Tibial nerve (tissue), 4 donors: Measurements from ENCODE around the gene PAFAH1B1. TPM values are rescaled to one million over a fixed set of nuclear protein-coding genes. Genes with fewer than 3 reads are reported as not detected.

ENCODE experiments used
- DNase-seq, 2 donors: peaks; one replicate each; pipeline ENCODE4 v3.0.0-alpha.2; 2019; ENCODE audit warnings: low spot score in 2 of 2
- H3K27ac ChIP-seq, 4 donors: fragments of 200-600 bp; sonication (generic) in 3 of 4; one replicate each; pipeline ENCODE4 v1.5.1; 2017 to 2019; ENCODE audit warnings: mild to moderate bottlenecking in 1 of 4
- H3K27me3 ChIP-seq, 2 donors: fragments of 200-600 bp; sonication (generic) in 1 of 2; one replicate each; pipeline versions ENCODE4 v1.5.1 to v1.6.0; 2017 to 2019
- H3K36me3 ChIP-seq, 3 donors: fragments of 200-600 bp; sonication (generic); one replicate each; pipeline ENCODE4 v1.5.1; 2018 to 2019
- H3K4me1 ChIP-seq, 4 donors: fragments of 200-600 bp; sonication (generic) in 3 of 4; one replicate each; pipeline ENCODE4 v1.5.1; 2017 to 2019
- H3K4me3 ChIP-seq, 4 donors: fragments of 200-600 bp; sonication (generic) in 3 of 4; one replicate each; pipeline ENCODE4 v1.5.1; 2017 to 2019; ENCODE audit warnings: mild to moderate bottlenecking in 1 of 4, moderate library complexity in 1 of 4
- H3K9me3 ChIP-seq, 4 donors: fragments of 200-600 bp; sonication (generic) in 3 of 4; one replicate each; pipeline ENCODE4 v1.5.1; 2017 to 2019
- EP300 ChIP-seq, 2 donors: sonication (generic); formaldehyde crosslinking; IDR thresholded peaks; one replicate each; pipeline ENCODE4 v1.6.1; 2017; ENCODE audit warnings: antibody characterized with exemption in 2 of 2, mild to moderate bottlenecking in 1 of 2
- POLR2A ChIP-seq, 2 donors: fragments of 450-650 bp; IDR thresholded peaks; one replicate each; pipeline ENCODE4 v1.6.1; 2017; ENCODE audit warnings: antibody characterized with exemption in 2 of 2, mild to moderate bottlenecking in 2 of 2, moderate library complexity in 2 of 2
- whole genome bisulfite sequencing, 2 donors: methylation state at CpG; one replicate each; pipeline ENCODE4 v1.1.5; 2018; 5-methylcytosine and 5-hydroxymethylcytosine counted together
- total RNA-seq, 4 donors: library from RNA; depleted of rRNA; stranded (reverse); fragments of >200 nt; gene quantifications; one replicate each; pipeline ENCODE4 v1.1.0, GENCODE V29; 2016
- TF ChIP-seq, protein P1 (sequence below), 5 experiments: fragments of 200-600 bp in 3 of 5; fragments of 450-650 bp in 2 of 5; sonication (generic) in 3 of 5; IDR thresholded peaks; one replicate each; pipeline ENCODE4 v1.5.1; 2016 to 2019; ENCODE audit warnings: antibody characterized with exemption in 5 of 5, mild to moderate bottlenecking in 3 of 5, moderate library complexity in 2 of 5

The PAFAH1B1 gene
- total RNA-seq, 4 donors from 2014 or later: 105 to 185 (median 139) TPM

DNA sequence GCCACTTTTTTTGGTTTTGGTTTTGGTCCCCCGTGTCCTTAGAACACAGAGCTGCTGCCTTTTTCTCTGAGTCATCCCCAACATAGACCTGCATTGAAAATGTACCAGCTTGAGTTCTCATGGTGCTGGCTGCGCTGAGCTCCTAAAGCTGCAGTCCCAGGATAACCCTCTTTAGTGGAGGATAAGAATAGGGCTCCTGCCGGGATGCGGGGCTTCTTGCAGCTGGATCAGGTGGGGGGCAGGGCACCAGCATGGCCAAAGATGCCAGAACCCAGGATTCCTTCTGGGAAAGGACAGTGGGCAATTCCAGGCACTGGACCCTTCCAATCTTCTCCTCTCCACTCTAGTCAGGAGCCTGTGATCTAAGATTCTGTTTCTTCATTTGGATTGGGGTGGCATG lies 126.4 kb downstream of the PAFAH1B1 start:
- WGBS, 2 donors: 49 to 73% methylated on average over 2 to 4 of the region's 4 CpGs
- TF ChIP-seq EP300 (IDR thresholded peaks at IDR 0.05): no peak
- TF ChIP-seq, protein P1, sequence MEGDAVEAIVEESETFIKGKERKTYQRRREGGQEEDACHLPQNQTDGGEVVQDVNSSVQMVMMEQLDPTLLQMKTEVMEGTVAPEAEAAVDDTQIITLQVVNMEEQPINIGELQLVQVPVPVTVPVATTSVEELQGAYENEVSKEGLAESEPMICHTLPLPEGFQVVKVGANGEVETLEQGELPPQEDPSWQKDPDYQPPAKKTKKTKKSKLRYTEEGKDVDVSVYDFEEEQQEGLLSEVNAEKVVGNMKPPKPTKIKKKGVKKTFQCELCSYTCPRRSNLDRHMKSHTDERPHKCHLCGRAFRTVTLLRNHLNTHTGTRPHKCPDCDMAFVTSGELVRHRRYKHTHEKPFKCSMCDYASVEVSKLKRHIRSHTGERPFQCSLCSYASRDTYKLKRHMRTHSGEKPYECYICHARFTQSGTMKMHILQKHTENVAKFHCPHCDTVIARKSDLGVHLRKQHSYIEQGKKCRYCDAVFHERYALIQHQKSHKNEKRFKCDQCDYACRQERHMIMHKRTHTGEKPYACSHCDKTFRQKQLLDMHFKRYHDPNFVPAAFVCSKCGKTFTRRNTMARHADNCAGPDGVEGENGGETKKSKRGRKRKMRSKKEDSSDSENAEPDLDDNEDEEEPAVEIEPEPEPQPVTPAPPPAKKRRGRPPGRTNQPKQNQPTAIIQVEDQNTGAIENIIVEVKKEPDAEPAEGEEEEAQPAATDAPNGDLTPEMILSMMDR (IDR thresholded peaks at IDR 0.05): no peak
- TF ChIP-seq POLR2A (IDR thresholded peaks at IDR 0.05): no peak
- Histone ChIP-seq H3K27ac (no peak overlapping the region), H3K9me3 (no peaks in the 10 kb centered on the region), H3K36me3 (no peaks in the 10 kb centered on the region), H3K4me3 (no peak overlapping the region), H3K27me3 (peaks cover 0 to 27% of the 10 kb centered on the region in 2 donors), H3K4me1 (peaks cover 0 to 11% (median 4%) of the 10 kb centered on the region in 4 donors)
- DNase-seq: no peak

DNA sequence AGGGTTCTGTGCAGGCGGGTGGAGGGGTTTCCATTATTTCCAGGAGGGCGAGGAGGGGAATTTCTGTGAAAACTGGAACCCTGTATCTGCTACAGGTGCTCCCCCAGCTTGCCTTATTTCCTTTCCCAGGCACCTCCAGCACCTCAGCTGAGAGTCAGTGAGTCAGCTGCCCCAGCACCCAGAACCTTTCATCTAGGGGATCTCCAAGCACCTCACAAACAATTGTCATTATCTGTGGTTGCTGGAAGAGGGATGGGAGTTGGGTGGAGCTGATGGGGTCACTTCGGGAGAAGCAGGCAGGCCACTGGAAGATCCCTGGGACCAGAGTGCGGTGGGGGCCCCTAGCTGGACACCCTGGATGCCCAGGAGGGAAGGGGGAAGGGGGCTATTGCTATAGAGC lies 128.1 kb downstream of the PAFAH1B1 start:
- Histone ChIP-seq H3K4me1 (peaks cover 0 to 13% (median 4%) of the 10 kb centered on the region in 4 donors), H3K36me3 (no peaks in the 10 kb centered on the region), H3K4me3 (no peak overlapping the region), H3K27me3 (peaks cover 0 to 42% of the 10 kb centered on the region in 2 donors), H3K27ac (no peak overlapping the region), H3K9me3 (no peaks in the 10 kb centered on the region)
- WGBS, 2 donors: 69 to 73% methylated on average over 4 of the region's 4 CpGs
- TF ChIP-seq POLR2A (IDR thresholded peaks at IDR 0.05) (no peak), EP300 (IDR thresholded peaks at IDR 0.05) (no peak)
- TF ChIP-seq, protein P1 (IDR thresholded peaks at IDR 0.05): no peak
- DNase-seq: no peak

DNA sequence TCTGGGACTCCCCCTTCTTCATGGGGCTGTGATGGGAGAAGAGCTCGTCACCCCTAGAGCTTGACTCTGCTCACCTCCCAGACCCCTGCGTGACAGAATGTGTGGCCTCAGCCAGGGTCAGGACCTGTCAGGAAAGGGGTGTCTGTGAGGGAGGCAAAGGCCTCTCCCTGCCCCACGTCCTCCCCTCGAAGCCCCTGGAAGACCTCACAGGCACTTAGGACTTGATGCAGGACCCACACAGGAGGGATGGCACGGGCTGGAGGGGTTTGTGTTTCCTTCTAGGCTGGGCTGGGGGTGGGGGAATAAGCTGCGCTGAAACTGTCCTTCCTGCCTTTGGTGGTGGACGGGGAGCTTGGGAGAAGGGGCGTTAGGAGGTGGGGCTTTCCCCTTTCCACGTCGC lies 129.2 kb downstream of the PAFAH1B1 start:
- peaks cover 0 to 52% of the 10 kb centered on the region in 2 donors for H3K27me3 ChIP-seq
- H3K36me3 ChIP-seq: no peaks in the 10 kb centered on the region
- TF ChIP-seq, protein P1 (IDR thresholded peaks at IDR 0.05): no peak
- TF ChIP-seq EP300 (IDR thresholded peaks at IDR 0.05) (no peak), POLR2A (IDR thresholded peaks at IDR 0.05) (no peak)
- peaks cover 0 to 13% (median 4%) of the 10 kb centered on the region in 4 donors for H3K4me1 ChIP-seq
- 44 to 51% methylated on average over 9 to 10 of the region's 10 CpGs for WGBS, 2 donors
- H3K9me3 ChIP-seq: no peaks in the 10 kb centered on the region
- no peak for DNase-seq
- no peak overlapping the region for H3K4me3 ChIP-seq
- no peak overlapping the region for H3K27ac ChIP-seq

DNA sequence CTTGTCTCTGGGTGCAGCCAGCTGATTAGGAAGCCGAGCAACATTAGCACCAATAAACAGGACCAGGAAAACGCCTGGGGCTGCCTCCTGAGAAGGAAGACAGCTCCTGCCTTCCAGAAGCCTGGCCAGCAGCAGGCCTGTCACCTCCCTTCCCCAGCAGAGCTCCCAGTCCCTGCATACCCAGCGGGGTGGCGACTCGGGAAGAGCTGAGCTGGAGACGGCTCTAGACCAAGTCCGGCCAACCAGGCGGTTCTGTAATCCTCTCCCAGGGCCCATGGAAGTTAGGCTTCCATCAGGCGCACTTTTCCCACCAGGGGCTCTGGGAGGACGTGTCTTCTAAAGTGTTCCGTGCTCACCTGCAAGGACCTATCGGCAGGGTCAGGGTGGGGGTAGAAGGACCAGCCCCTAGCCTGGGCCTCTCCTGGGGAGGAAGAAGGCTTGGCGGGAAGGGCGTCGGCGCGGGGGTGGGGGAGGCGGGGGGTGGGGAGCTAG lies 130.1 kb downstream of the PAFAH1B1 start:
- no peaks in the 10 kb centered on the region for H3K36me3 ChIP-seq
- 12 to 23% methylated on average over 5 to 12 of the region's 18 CpGs for WGBS, 2 donors
- H3K9me3 ChIP-seq: no peaks in the 10 kb centered on the region
- H3K4me1 ChIP-seq: peaks cover 0 to 13% (median 4%) of the 10 kb centered on the region in 4 donors
- peak overlapping the region in 2 of 4 donors; percentile 27 to 49 for H3K4me3 ChIP-seq
- peaks cover 0 to 56% of the 10 kb centered on the region in 2 donors for H3K27me3 ChIP-seq
- TF ChIP-seq EP300 (IDR thresholded peaks at IDR 0.05): no peak
- TF ChIP-seq POLR2A (IDR thresholded peaks at IDR 0.05): no peak
- TF ChIP-seq, protein P1 (IDR thresholded peaks at IDR 0.05): no peak
- H3K27ac ChIP-seq: peak overlapping the region in 2 of 4 donors; percentile 11 to 41
- no peak for DNase-seq

DNA sequence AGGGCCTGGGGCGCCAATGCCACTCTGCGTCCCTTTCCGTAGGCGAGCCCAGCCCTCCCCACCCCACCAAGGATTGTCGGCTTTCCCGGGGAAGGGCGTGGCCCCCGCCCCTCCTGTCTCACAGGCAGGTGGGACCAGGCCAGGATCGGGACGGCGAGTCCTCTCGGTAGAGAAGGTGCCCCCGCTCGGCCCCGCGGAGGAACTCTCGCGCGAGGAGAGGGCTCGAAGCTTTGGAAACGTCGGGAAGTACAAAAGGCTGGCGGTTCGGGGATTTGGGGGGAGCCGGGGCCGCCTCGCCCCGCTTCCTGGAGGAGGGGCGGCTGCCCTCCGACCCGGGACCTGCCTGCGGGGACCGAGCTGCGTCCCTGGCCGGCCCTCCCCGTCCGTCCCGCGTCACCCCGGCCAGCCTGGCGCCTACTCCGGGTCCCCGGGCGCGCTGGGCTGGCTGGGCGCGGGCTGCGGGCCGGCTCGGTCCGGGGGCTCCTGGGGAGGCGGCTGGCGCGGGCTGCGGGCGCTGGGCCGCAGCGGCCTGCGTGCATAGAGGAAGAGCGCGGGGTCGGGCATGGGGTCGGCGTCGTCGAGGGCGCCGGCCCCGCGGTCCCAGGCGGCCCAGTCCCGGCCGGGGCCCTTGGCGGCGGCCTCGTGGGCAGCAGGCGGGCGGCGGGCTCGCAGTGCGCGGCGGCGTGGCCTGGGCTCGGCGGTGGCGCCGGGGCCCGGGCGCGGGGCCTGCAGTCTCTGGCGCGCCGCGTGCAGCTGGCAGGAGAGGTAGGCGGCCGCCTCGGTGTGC lies 130.7 kb downstream of the PAFAH1B1 start:
- 1 to 3% methylated on average over 30 to 35 of the region's 98 CpGs for WGBS, 2 donors
- Histone ChIP-seq H3K4me1 (peaks cover 0 to 13% (median 4%) of the 10 kb centered on the region in 4 donors), H3K9me3 (no peaks in the 10 kb centered on the region), H3K36me3 (no peaks in the 10 kb centered on the region), H3K27ac (peak overlapping the region in 2 of 4 donors; percentile 11 to 41), H3K27me3 (peaks cover 0 to 56% of the 10 kb centered on the region in 2 donors), H3K4me3 (peak overlapping the region in 2 of 4 donors; percentile 27 to 49)
- TF ChIP-seq, protein P1 (IDR thresholded peaks at IDR 0.05): no peak
- no peak for TF ChIP-seq POLR2A (IDR thresholded peaks at IDR 0.05)
- TF ChIP-seq EP300 (IDR thresholded peaks at IDR 0.05): no peak
- no peak for DNase-seq
